B cell (primary cell): ENCODE results near the gene FARP2. TPM values are rescaled to one million over a fixed set of nuclear protein-coding genes. Genes with fewer than 3 reads are reported as not detected.
"Not testable (repeated sequence)": the region's sequence is repeated elsewhere in the genome, so short reads cannot be mapped to it uniquely, and the experiment has no call there.

Source experiments
- ATAC-seq: fragments of 200-7000 bp; cut with Tn5 transposase; one replicate; pipeline ENCODE4 v1.10.0; 2021; ENCODE audit warnings: low read depth, mild to moderate bottlenecking, moderate number of reproducible peaks, moderate library complexity
- CTCF ChIA-PET: fragments of 350-600 bp; sonication (Branson Sonifier 250); formaldehyde crosslinking; loops from one replicate; lab custom pipeline; 2021; ENCODE audit warnings: antibody characterized with exemption, inconsistent platforms; lab: Charles Lee
- POLR2A ChIA-PET: fragments of 350-600 bp; sonication (Branson Sonifier 250); formaldehyde crosslinking; loops from one replicate; lab custom pipeline; 2021; ENCODE audit warnings: antibody characterized with exemption; lab: Charles Lee
- DNase-seq: peaks from one replicate; pipeline ENCODE4 v3.0.0; 2013
- H2AFZ ChIP-seq: 2 replicates; pipeline ENCODE4 v1.6.1; 2012; ENCODE audit warnings: mild to moderate bottlenecking, low read depth, low read length; ENCODE audit not compliant: insufficient read depth, poor library complexity, severe bottlenecking
- H3K27ac ChIP-seq, 2 donors: 1 replicate in 1 of 2; 2 replicates in 1 of 2; pipeline ENCODE4 v1.5.1; 2012 to 2013; ENCODE audit warnings: low read length in 2 of 2, mild to moderate bottlenecking in 2 of 2, moderate library complexity in 1 of 2
- H3K27me3 ChIP-seq, 4 experiments: fragments of 200-600 bp in 1 of 4; sonication (generic) in 1 of 4; replicated peaks in 1 of 4; 1 replicate in 2 of 4; 2 replicates in 2 of 4; pipeline versions ENCODE4 v1.6.1 to v1.7.0; 2013 to 2016; ENCODE audit warnings: low read length in 3 of 4, mild to moderate bottlenecking in 2 of 4, mixed read lengths in 1 of 4, moderate library complexity in 1 of 4; ENCODE audit not compliant: insufficient read depth in 4 of 4, control insufficient read depth in 3 of 4; ENCODE audit errors: control extremely low read depth in 1 of 4
- H3K36me3 ChIP-seq, 2 experiments: replicated peaks in 1 of 2; 1 replicate in 1 of 2; 2 replicates in 1 of 2; pipeline versions ENCODE4 v1.6.1 to v1.7.1; 2013; ENCODE audit warnings: low read length in 1 of 2; ENCODE audit not compliant: insufficient read depth in 2 of 2, control insufficient read depth in 1 of 2; ENCODE audit errors: control extremely low read depth in 1 of 2, extremely low read depth in 1 of 2
- H3K4me1 ChIP-seq, 2 donors: fragments of 200-600 bp in 1 of 2; sonication (generic) in 1 of 2; 1 replicate in 1 of 2; 2 replicates in 1 of 2; pipeline versions ENCODE4 v1.5.1 to v1.6.1; 2013 to 2017; ENCODE audit warnings: low read length in 2 of 2; ENCODE audit not compliant: control insufficient read depth in 2 of 2, insufficient read depth in 2 of 2
- H3K4me2 ChIP-seq: replicated peaks from 2 replicates; pipeline ENCODE3; 2012; ENCODE audit warnings: mild to moderate bottlenecking, low read depth, low read length; ENCODE audit not compliant: poor library complexity, severe bottlenecking
- H3K4me3 ChIP-seq, 5 experiments: fragments of 200-600 bp in 1 of 5; sonication (generic) in 1 of 5; 1 replicate in 3 of 5; 2 replicates in 2 of 5; pipeline versions ENCODE4 v1.5.1 to v1.7.0; 2011 to 2016; ENCODE audit warnings: low read length in 4 of 5, mild to moderate bottlenecking in 4 of 5, low read depth in 2 of 5, control low read depth in 1 of 5, moderate library complexity in 1 of 5; ENCODE audit not compliant: insufficient read depth in 1 of 5; ENCODE audit errors: control extremely low read depth in 1 of 5, extremely low read depth in 1 of 5
- H3K79me2 ChIP-seq: fragments of 200-600 bp; sonication (generic); one replicate; pipeline ENCODE4 v1.6.0; 2016; ENCODE audit warnings: low read length; ENCODE audit not compliant: control insufficient read depth, insufficient read depth
- H3K9ac ChIP-seq: fragments of 200-600 bp; sonication (generic); 2 replicates; pipeline ENCODE4 v1.6.1; 2017; ENCODE audit warnings: mild to moderate bottlenecking, low read length, moderate library complexity
- H3K9me3 ChIP-seq, 3 donors: one replicate each; pipeline versions ENCODE4 v1.6.1 to v1.7.1; 2013; ENCODE audit warnings: low read length in 2 of 3; ENCODE audit not compliant: control insufficient read depth in 2 of 3, insufficient read depth in 1 of 3; ENCODE audit errors: control extremely low read depth in 1 of 3
- H4K20me1 ChIP-seq: 2 replicates; pipeline ENCODE4 v1.6.0; 2012; ENCODE audit warnings: mild to moderate bottlenecking, low read length; ENCODE audit not compliant: insufficient read depth, control insufficient read depth, poor library complexity, severe bottlenecking
- H3K27ac Mint-ChIP-seq: one replicate; pipeline ENCODE4 v1.8.0; 2021; ENCODE audit warnings: mixed read lengths
- H3K27me3 Mint-ChIP-seq: one replicate; pipeline ENCODE4 v1.8.0; 2021; ENCODE audit warnings: mixed read lengths
- H3K4me1 Mint-ChIP-seq: one replicate; pipeline ENCODE4 v1.8.0; 2021; ENCODE audit warnings: mixed read lengths
- H3K4me3 Mint-ChIP-seq: one replicate; pipeline ENCODE4 v1.8.0; 2021; ENCODE audit warnings: mixed read lengths
- H3K9me3 Mint-ChIP-seq: one replicate; pipeline ENCODE4 v1.8.0; 2022; ENCODE audit warnings: mixed read lengths; ENCODE audit not compliant: insufficient read depth
- CTCF ChIP-seq: fragments of 200-600 bp; IDR thresholded peaks from one replicate; pipeline ENCODE4 v1.8.0; 2022; ENCODE audit warnings: antibody characterized with exemption, mild to moderate bottlenecking
- EZH2 ChIP-seq: IDR thresholded peaks from 2 replicates; pipeline ENCODE4 v1.6.1; 2012; ENCODE audit warnings: borderline replicate concordance, low read depth, mild to moderate bottlenecking, moderate library complexity, low read length; ENCODE audit not compliant: insufficient read depth, poor library complexity, severe bottlenecking
- WGBS: methylation state at CpG from one replicate; pipeline ENCODE4 v1.1.5; 2013; ENCODE audit warnings: missing lambda C conversion rate; ENCODE audit not compliant: insufficient coverage; 5-methylcytosine and 5-hydroxymethylcytosine counted together
- intact Hi-C: fragments of 100-400 bp; cut with micrococcal nuclease; formaldehyde crosslinking; loops from one replicate; pipeline ENCODE4 v1.10.0; 2022
- polyA plus RNA-seq: library from polyadenylated mRNA; depleted of rRNA; stranded (reverse); fragments of >200 nt; gene quantifications from 2 replicates; pipeline ENCODE4 v1.2.3, GENCODE V29; 2012
- total RNA-seq, 2 donors: library from RNA; stranded (reverse); fragments of 120-200 nt in 1 of 2; gene quantifications; 1 replicate in 1 of 2; 2 replicates in 1 of 2; pipeline versions ENCODE4 v1.2.3 to v1.2.4, GENCODE V29; 2013 to 2022

Gene FARP2
- total and polyA plus RNA-seq, 2 donors (not counting 1 experiment from before 2014, with no cell fraction given), result 37.1 to 114 TPM

DNA sequence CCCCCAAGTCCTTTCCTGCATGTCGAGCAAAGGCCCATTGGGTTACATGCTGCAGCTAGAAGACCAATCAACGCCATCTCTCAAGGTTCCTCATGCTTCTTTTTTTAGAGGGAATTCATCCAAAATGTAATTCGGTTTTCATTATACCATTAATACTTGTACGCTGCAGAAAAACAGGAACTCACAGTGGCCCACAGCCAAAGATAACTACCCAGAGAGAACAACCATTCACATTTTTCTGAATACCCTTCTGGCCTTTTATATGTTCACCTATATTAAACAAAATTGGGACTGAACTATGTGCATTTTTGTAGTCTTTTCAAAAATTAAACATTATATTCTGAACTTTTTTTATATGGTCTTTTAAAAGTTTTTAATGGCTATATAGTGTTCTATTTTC is 25.8 kb downstream of the FARP2 start:
- no peak overlapping the region for H3K27ac Mint-ChIP-seq
- TF ChIP-seq CTCF (no peak), EZH2 (no peak)
- DNase-seq, result no peak
- no peak overlapping the region for H3K4me3 Mint-ChIP-seq
- CTCF ChIA-PET, result interaction anchor here (1.1 to 1.2 kb wide), 2 partner anchors 8 to 9 kb away, joined by 3 read pairs; no protein-coding TSS in a partner anchor
- peaks cover 0 to 18% of the 10 kb centered on the region in 2 experiments for H3K36me3 ChIP-seq
- H3K27me3 Mint-ChIP-seq, result no peaks in the 10 kb centered on the region
- H4K20me1 ChIP-seq, result peaks cover 49% of the 10 kb centered on the region
- WGBS, result 30% methylated on average over 4 of the region's 4 CpGs
- H3K79me2 ChIP-seq, result peaks cover 78% of the 10 kb centered on the region
- intact Hi-C loops, result no loop called here
- H3K4me1 Mint-ChIP-seq, result peaks cover 23% of the 10 kb centered on the region
- no peak overlapping the region for H3K27ac ChIP-seq
- H3K27me3 ChIP-seq, result no peaks in the 10 kb centered on the region
- no peak overlapping the region for H3K9ac ChIP-seq
- H3K9me3 ChIP-seq, result no peaks in the 10 kb centered on the region
- H3K4me3 ChIP-seq, result no peak overlapping the region
- no peaks in the 10 kb centered on the region for H3K9me3 Mint-ChIP-seq
- no peak for ATAC-seq
- H3K4me2 ChIP-seq, result no peak overlapping the region
- H3K4me1 ChIP-seq, result no peaks in the 10 kb centered on the region
- H2AFZ ChIP-seq, result no peak overlapping the region
- POLR2A ChIA-PET, result no interaction called here

GRCh38 chr2:241385450-241385849 is 29.4 kb downstream of the FARP2 start:
- CTCF ChIA-PET, H3K4me3 Mint-ChIP-seq, DNase-seq, H3K4me1 ChIP-seq, H3K9ac ChIP-seq, H3K9me3 ChIP-seq, ATAC-seq, H3K4me3 ChIP-seq, H3K27ac Mint-ChIP-seq, H2AFZ ChIP-seq, H3K4me2 ChIP-seq, H3K27ac ChIP-seq, H3K27me3 Mint-ChIP-seq, H3K9me3 Mint-ChIP-seq, H3K27me3 ChIP-seq, intact Hi-C loops: not testable (repeated sequence)
- Histone ChIP-seq H4K20me1 (peaks cover 29% of the 10 kb centered on the region), H3K36me3 (peaks cover 0 to 18% of the 10 kb centered on the region in 2 experiments), H3K79me2 (peaks cover 49% of the 10 kb centered on the region)
- POLR2A ChIA-PET, result interaction anchor here (0.6 kb wide), 1 partner anchor 79 kb away, joined by 4 read pairs; no protein-coding TSS in a partner anchor
- WGBS, result 100% methylated on average over 1 of the region's 7 CpGs
- peaks cover 23% of the 10 kb centered on the region for H3K4me1 Mint-ChIP-seq
